ENCODE results near the gene CRAMP1. TPM values are rescaled to one million over a fixed set of nuclear protein-coding genes. Genes with fewer than 3 reads are reported as not detected.

The CRAMP1 gene
- total RNA-seq, 1 donor from 2014 or later: 52.4 TPM

DNA sequence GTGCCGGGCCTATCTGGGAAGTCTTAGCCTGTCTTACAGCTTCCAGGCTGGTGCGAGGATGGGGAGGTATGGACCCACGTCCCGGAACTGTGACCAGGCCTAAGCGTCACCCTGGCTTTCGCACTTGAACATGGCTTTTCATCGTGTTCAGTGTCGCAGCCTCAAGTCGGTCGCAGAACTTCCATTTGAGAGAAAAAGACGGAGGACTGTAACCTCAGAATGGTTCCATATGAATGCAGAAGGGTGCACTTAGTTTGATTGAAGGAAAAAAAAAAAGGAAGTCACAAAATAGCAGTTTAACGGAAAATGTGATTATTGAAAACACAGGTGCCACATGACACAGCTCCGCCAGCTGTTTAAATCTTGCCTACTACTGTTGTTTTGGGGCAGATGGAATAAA is 35.7 kb downstream of the CRAMP1 start:
- peaks cover 12% of the 10 kb centered on the region for H3K36me3 Mint-ChIP-seq (ENCODE audit: unreplicated experiment)
- no peak overlapping the region for H3K4me3 Mint-ChIP-seq (ENCODE audit: unreplicated experiment)
- H3K4me1 Mint-ChIP-seq (ENCODE audit: low read depth, unreplicated experiment): no peaks in the 10 kb centered on the region
- DNase-seq: no peak
- TF ChIP-seq, protein P1, sequence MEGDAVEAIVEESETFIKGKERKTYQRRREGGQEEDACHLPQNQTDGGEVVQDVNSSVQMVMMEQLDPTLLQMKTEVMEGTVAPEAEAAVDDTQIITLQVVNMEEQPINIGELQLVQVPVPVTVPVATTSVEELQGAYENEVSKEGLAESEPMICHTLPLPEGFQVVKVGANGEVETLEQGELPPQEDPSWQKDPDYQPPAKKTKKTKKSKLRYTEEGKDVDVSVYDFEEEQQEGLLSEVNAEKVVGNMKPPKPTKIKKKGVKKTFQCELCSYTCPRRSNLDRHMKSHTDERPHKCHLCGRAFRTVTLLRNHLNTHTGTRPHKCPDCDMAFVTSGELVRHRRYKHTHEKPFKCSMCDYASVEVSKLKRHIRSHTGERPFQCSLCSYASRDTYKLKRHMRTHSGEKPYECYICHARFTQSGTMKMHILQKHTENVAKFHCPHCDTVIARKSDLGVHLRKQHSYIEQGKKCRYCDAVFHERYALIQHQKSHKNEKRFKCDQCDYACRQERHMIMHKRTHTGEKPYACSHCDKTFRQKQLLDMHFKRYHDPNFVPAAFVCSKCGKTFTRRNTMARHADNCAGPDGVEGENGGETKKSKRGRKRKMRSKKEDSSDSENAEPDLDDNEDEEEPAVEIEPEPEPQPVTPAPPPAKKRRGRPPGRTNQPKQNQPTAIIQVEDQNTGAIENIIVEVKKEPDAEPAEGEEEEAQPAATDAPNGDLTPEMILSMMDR (IDR thresholded peaks at IDR 0.05; ENCODE audit: partially characterized antibody, unreplicated experiment): no peak
- peaks cover 13% of the 10 kb centered on the region for H3K27me3 Mint-ChIP-seq (ENCODE audit: unreplicated experiment)
- no peak overlapping the region for H3K27ac Mint-ChIP-seq (ENCODE audit: unreplicated experiment)
- H3K9me3 Mint-ChIP-seq (ENCODE audit: unreplicated experiment): peaks cover 3% of the 10 kb centered on the region

DNA sequence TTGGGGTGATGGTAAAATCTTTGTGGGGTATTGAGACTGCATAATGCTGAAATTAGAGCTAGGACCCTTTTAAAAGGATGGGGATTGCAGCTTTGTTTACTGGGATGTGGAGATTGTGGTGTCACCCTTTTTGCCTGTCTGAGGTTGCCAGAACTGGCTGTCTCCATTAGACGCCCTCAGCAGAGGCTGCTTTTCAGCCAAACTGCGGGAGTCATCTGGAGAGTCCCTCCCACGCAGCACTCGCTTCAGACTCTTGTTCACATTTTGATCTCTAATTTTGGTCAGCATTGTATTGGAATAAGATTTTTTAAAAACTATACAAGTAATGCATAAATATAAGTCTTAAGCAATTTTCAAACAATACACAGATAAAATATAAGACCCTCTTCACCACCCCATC is 38.0 kb downstream of the CRAMP1 start:
- H3K27me3 Mint-ChIP-seq (ENCODE audit: unreplicated experiment): peaks cover 13% of the 10 kb centered on the region
- peaks cover 5% of the 10 kb centered on the region for H3K9me3 Mint-ChIP-seq (ENCODE audit: unreplicated experiment)
- no peaks in the 10 kb centered on the region for H3K4me1 Mint-ChIP-seq (ENCODE audit: low read depth, unreplicated experiment)
- TF ChIP-seq, protein P1 (IDR thresholded peaks at IDR 0.05; ENCODE audit: partially characterized antibody, unreplicated experiment): no peak
- H3K4me3 Mint-ChIP-seq (ENCODE audit: unreplicated experiment): no peak overlapping the region
- DNase-seq: no peak
- no peak overlapping the region for H3K27ac Mint-ChIP-seq (ENCODE audit: unreplicated experiment)
- H3K36me3 Mint-ChIP-seq (ENCODE audit: unreplicated experiment): peaks cover 12% of the 10 kb centered on the region

GRCh38 chr16:1651094-1651973 is 39.2 kb downstream of the CRAMP1 start:
- no peak for DNase-seq
- no peaks in the 10 kb centered on the region for H3K4me1 Mint-ChIP-seq (ENCODE audit: low read depth, unreplicated experiment)
- H3K27ac Mint-ChIP-seq (ENCODE audit: unreplicated experiment): peak overlapping the region; percentile 14
- H3K27me3 Mint-ChIP-seq (ENCODE audit: unreplicated experiment): peaks cover 11% of the 10 kb centered on the region
- H3K4me3 Mint-ChIP-seq (ENCODE audit: unreplicated experiment): peak overlapping the region; percentile 18
- TF ChIP-seq, protein P1 (IDR thresholded peaks at IDR 0.05; ENCODE audit: partially characterized antibody, unreplicated experiment): no peak
- peaks cover 12% of the 10 kb centered on the region for H3K36me3 Mint-ChIP-seq (ENCODE audit: unreplicated experiment)
- H3K9me3 Mint-ChIP-seq (ENCODE audit: unreplicated experiment): peaks cover 5% of the 10 kb centered on the region

GRCh38 chr16:1651974-1652312 is 39.8 kb downstream of the CRAMP1 start:
- no peak for DNase-seq
- TF ChIP-seq, protein P1 (IDR thresholded peaks at IDR 0.05; ENCODE audit: partially characterized antibody, unreplicated experiment): no peak
- no peak overlapping the region for H3K27ac Mint-ChIP-seq (ENCODE audit: unreplicated experiment)
- H3K27me3 Mint-ChIP-seq (ENCODE audit: unreplicated experiment): peaks cover 11% of the 10 kb centered on the region
- H3K36me3 Mint-ChIP-seq (ENCODE audit: unreplicated experiment): peaks cover 12% of the 10 kb centered on the region
- peaks cover 5% of the 10 kb centered on the region for H3K9me3 Mint-ChIP-seq (ENCODE audit: unreplicated experiment)
- no peaks in the 10 kb centered on the region for H3K4me1 Mint-ChIP-seq (ENCODE audit: low read depth, unreplicated experiment)
- peak overlapping the region; percentile 18 for H3K4me3 Mint-ChIP-seq (ENCODE audit: unreplicated experiment)

- peaks cover 6% of the 10 kb centered on the region for H3K9me3 Mint-ChIP-seq (ENCODE audit: unreplicated experiment)
- H3K27ac Mint-ChIP-seq (ENCODE audit: unreplicated experiment): no peak overlapping the region
- peaks cover 12% of the 10 kb centered on the region for H3K36me3 Mint-ChIP-seq (ENCODE audit: unreplicated experiment)
- no peak overlapping the region for H3K4me3 Mint-ChIP-seq (ENCODE audit: unreplicated experiment)
- H3K27me3 Mint-ChIP-seq (ENCODE audit: unreplicated experiment): peaks cover 15% of the 10 kb centered on the region
- DNase-seq: no peak
- peaks cover 2% of the 10 kb centered on the region for H3K4me1 Mint-ChIP-seq (ENCODE audit: low read depth, unreplicated experiment)
- TF ChIP-seq, protein P1 (IDR thresholded peaks at IDR 0.05; ENCODE audit: partially characterized antibody, unreplicated experiment): no peak
These were observed 40.9 kb downstream of the CRAMP1 start for GRCh38 chr16:1653023-1653422.
